NCI-H1436 treated with DMSO at 0.1 percent for 48 hours (cell line): ENCODE results near the gene NBEA.

Experiments used
- DNase-seq: peaks from one replicate; lab custom pipeline; 2025; lab: John Stamatoyannopoulos, UW

Gene NBEA

GRCh38 chr13:35593651-35594050 is 651.6 kb downstream of the NBEA start:
- DNase-seq, result no peak

- no peak for DNase-seq
Measured at GRCh38 chr13:35594096-35594495, 652.0 kb downstream of the NBEA start.

- no peak for DNase-seq
Measured at GRCh38 chr13:35595181-35595580, 653.1 kb downstream of the NBEA start.

GRCh38 chr13:35596321-35597030 is 654.4 kb downstream of the NBEA start:
- DNase-seq, result no peak

GRCh38 chr13:35597451-35597850 is 655.4 kb downstream of the NBEA start:
- no peak for DNase-seq

GRCh38 chr13:35598233-35598632 is 656.2 kb downstream of the NBEA start:
- DNase-seq, result no peak

GRCh38 chr13:35598790-35599369 is 656.8 kb downstream of the NBEA start:
- no peak for DNase-seq

- no peak for DNase-seq
Measured at GRCh38 chr13:35599384-35599783, 657.3 kb downstream of the NBEA start.

- no peak for DNase-seq
Measured at GRCh38 chr13:35600137-35600536, 658.1 kb downstream of the NBEA start.

GRCh38 chr13:35603593-35604285 is 661.7 kb downstream of the NBEA start:
- no peak for DNase-seq

GRCh38 chr13:35614666-35615065 is 672.6 kb downstream of the NBEA start:
- DNase-seq, result no peak

- no peak for DNase-seq
Measured at GRCh38 chr13:35617420-35617819, 675.4 kb downstream of the NBEA start.

GRCh38 chr13:35618565-35619083 is 676.6 kb downstream of the NBEA start:
- no peak for DNase-seq

GRCh38 chr13:35621989-35622388 is 679.9 kb downstream of the NBEA start:
- no peak for DNase-seq

GRCh38 chr13:35629026-35629425 is 687.0 kb downstream of the NBEA start:
- no peak for DNase-seq

GRCh38 chr13:35630551-35631275 is 688.6 kb downstream of the NBEA start:
- no peak for DNase-seq

GRCh38 chr13:35631666-35632065 is 689.6 kb downstream of the NBEA start:
- DNase-seq, result no peak

GRCh38 chr13:35643625-35644024 is 701.6 kb downstream of the NBEA start:
- DNase-seq, result no peak

GRCh38 chr13:35646056-35646774 is 704.1 kb downstream of the NBEA start:
- DNase-seq, result no peak

GRCh38 chr13:35648201-35648600 is 706.1 kb downstream of the NBEA start:
- DNase-seq, result no peak

GRCh38 chr13:35649162-35649561 is 707.1 kb downstream of the NBEA start:
- DNase-seq, result no peak

- no peak for DNase-seq
Measured at GRCh38 chr13:35659796-35660195, 717.7 kb downstream of the NBEA start.
